MM.1S (cell line): ENCODE data around the gene EXOC3.

Experiments used
- EZH2 ChIP-seq: fragments of 300-600 bp; sonication (generic); optimal IDR thresholded peaks from 2 replicates; pipeline ENCODE3; 2017; ENCODE audit warnings: low read depth, mild to moderate bottlenecking, antibody characterized with exemption, low read length, mixed read lengths
- TF ChIP-seq, protein P1 (sequence below): fragments of 300-600 bp; sonication (generic); IDR thresholded peaks from 2 replicates; pipeline ENCODE4 v1.5.1; 2016; ENCODE audit warnings: antibody characterized with exemption, low read length, mixed read lengths

- no peak for TF ChIP-seq EZH2
- TF ChIP-seq, protein P1, sequence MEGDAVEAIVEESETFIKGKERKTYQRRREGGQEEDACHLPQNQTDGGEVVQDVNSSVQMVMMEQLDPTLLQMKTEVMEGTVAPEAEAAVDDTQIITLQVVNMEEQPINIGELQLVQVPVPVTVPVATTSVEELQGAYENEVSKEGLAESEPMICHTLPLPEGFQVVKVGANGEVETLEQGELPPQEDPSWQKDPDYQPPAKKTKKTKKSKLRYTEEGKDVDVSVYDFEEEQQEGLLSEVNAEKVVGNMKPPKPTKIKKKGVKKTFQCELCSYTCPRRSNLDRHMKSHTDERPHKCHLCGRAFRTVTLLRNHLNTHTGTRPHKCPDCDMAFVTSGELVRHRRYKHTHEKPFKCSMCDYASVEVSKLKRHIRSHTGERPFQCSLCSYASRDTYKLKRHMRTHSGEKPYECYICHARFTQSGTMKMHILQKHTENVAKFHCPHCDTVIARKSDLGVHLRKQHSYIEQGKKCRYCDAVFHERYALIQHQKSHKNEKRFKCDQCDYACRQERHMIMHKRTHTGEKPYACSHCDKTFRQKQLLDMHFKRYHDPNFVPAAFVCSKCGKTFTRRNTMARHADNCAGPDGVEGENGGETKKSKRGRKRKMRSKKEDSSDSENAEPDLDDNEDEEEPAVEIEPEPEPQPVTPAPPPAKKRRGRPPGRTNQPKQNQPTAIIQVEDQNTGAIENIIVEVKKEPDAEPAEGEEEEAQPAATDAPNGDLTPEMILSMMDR, result no peak
Observed at GRCh38 chr5:454936-455335, 12.0 kb downstream of the EXOC3 start.
